ENCODE measurements around the gene PDE10A. TPM values are rescaled to one million over a fixed set of nuclear protein-coding genes. Genes with fewer than 3 reads are reported as not detected.
"Not testable (repeated sequence)": the region's sequence is repeated elsewhere in the genome, so short reads cannot be mapped to it uniquely, and the experiment has no call there.

PDE10A gene
- total RNA-seq, 1 experiment from 2014 or later = 6.7 TPM

- no peak for DNase-seq (ENCODE audit: low read depth)
Observed at GRCh38 chr6:165469483-165469882, 193.6 kb downstream of the PDE10A start.

DNA sequence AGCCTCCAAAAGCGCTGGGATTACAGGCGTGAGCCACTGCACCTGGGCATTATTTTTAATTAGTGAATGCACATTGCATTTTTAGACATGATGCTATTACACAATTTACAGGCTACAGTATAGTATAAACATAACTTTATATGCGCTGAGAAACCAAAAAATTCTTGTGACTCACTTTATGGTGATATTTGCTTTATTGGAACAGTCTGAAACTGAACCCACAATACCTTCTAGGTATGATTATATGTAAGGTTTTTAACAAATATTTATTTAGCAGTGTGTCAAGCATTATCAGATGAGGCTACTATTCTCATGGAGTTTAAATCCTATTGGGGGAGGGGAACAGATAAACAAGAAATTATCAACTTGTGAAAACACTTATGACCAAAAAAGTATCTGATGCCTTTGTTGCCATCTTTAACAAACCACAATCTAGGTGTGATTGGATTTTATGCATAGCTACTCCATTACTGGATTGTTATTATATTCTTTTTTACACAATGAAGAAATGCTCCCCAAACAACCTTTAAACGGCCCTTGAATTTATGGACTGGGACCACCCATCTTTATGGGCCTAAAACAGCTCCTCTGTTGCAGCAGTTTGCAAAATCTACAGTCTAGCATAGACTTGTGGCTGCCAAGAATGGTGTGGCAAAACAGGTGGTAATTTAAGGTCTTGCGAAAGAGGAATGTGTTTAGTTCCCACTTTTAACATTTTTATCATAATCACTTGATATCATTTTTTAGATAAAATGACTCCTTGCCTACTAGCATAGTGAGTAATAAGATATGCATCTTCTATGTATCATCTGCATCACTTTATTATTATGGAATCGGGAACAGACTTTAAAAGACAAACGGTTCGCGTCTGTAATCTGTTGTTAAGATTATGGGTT lies 194.5 kb downstream of the PDE10A start:
- no peak for DNase-seq (ENCODE audit: low read depth)

DNA sequence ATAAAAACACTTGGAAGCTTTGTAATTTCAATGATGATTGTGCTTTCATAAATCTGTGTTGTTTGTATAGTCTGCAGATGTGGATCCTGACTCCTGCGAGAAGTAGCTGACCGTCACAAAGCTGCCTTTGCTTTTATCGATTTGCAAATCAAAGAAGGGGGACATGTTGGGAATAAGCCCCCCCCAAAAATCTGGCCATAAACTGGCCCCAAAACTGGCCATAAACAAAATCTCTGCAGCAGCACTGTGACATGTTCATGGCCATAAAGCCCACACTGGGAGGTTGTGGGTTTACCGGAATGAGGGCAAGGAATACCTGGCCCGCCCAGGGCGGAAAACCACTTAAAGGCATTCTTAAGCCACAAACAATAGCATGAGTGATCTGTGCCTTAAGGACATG lies 199.5 kb downstream of the PDE10A start:
- not testable (repeated sequence) for DNase-seq (ENCODE audit: low read depth)

- DNase-seq (ENCODE audit: low read depth) = not testable (repeated sequence)
Observed at GRCh38 chr6:165459605-165460301, 203.3 kb downstream of the PDE10A start.

GRCh38 chr6:165458134-165458533 lies 204.9 kb downstream of the PDE10A start:
- DNase-seq (ENCODE audit: low read depth) = no peak

GRCh38 chr6:165456286-165456685 lies 206.8 kb downstream of the PDE10A start:
- no peak for DNase-seq (ENCODE audit: low read depth)

DNA sequence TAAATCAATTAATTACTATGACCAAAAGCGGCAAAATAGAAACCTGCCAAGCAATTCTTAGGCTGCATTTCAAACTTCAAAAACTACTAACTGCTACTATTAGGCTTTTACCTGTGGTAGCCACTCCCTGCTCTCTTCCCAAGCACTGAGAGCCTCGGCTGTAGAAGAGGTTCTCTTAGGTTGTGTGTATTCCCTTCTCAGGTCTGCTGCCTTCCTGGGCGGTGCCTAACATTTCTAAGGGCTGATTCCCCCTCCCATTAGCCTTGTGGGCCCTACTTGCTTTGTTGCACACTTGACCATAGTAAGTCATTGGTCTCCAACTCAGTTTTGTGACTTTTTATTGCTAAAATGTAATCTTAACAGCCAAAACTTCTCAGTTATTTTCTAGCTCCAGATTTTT lies 207.6 kb downstream of the PDE10A start:
- DNase-seq (ENCODE audit: low read depth) = no peak

GRCh38 chr6:165453395-165453794 lies 209.6 kb downstream of the PDE10A start:
- DNase-seq (ENCODE audit: low read depth) = no peak

GRCh38 chr6:165451838-165452237 lies 211.2 kb downstream of the PDE10A start:
- no peak for DNase-seq (ENCODE audit: low read depth)

DNA sequence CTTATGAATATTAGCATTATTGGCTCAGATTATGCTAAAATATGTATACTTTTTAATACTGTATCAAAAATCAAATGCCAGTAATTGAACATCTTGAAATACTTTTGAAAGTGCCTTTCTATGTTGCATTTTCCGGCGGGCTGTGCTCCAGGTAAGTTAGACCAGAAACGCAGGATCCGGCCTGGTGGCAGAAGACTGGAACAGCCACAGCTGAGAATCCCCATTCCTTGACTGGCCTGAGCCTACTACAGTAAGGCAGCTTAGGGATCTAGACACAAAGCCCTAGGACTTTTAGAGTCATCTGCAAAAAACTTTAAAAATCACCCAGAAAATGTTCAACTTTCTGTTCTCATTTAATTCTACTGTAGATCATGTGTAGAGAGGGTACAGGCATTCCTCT lies 214.8 kb downstream of the PDE10A start:
- DNase-seq (ENCODE audit: low read depth) = no peak

GRCh38 chr6:165447141-165447540 lies 215.9 kb downstream of the PDE10A start:
- no peak for DNase-seq (ENCODE audit: low read depth)

GRCh38 chr6:165446331-165446730 lies 216.7 kb downstream of the PDE10A start:
- no peak for DNase-seq (ENCODE audit: low read depth)

GRCh38 chr6:165443462-165443861 lies 219.6 kb downstream of the PDE10A start:
- DNase-seq (ENCODE audit: low read depth) = no peak

- no peak for DNase-seq (ENCODE audit: low read depth)
Observed at GRCh38 chr6:165441181-165441580, 221.9 kb downstream of the PDE10A start.

GRCh38 chr6:165439928-165440554 lies 223.0 kb downstream of the PDE10A start:
- DNase-seq (ENCODE audit: low read depth) = no peak

- no peak for DNase-seq (ENCODE audit: low read depth)
Observed at GRCh38 chr6:165426892-165427291, 236.1 kb downstream of the PDE10A start.

DNA sequence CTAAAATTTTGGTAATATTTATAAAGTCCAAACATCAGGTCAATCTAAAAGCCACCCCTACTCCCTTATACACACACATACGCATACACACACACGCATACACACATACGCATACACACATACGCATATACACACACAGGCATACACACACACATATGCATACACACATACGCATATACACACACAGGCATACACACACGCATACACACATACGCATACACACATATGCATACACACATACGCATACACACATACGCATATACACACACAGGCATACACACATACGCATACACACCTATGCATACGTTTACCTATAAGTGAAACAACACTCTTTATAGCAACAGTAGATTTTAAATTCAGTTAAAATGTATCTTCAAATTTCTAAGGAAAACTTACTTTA lies 240.8 kb downstream of the PDE10A start:
- no peak for DNase-seq (ENCODE audit: low read depth)

GRCh38 chr6:165417278-165417865 lies 245.7 kb downstream of the PDE10A start:
- DNase-seq (ENCODE audit: low read depth) = no peak

DNA sequence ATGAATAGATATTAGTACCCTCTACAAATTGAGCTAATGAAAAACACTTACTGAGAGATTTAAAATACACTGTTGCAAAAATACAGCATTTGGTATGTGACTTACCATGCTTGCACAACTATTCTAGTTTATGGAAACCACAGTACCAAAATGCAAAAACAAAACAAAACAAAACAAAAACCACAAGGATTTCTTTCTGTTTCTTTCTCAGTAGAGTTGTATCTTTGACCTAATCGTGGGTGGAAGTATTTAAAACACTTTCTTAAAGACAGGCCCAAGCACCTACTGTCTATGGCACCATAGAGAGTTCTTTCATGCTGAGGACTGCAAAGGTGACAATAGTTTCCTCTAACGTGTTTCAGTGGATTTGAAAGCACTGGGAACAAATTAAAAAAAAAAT lies 258.3 kb downstream of the PDE10A start:
- no peak for DNase-seq (ENCODE audit: low read depth)

GRCh38 chr6:165404296-165404695 lies 258.7 kb downstream of the PDE10A start:
- no peak for DNase-seq (ENCODE audit: low read depth)

DNA sequence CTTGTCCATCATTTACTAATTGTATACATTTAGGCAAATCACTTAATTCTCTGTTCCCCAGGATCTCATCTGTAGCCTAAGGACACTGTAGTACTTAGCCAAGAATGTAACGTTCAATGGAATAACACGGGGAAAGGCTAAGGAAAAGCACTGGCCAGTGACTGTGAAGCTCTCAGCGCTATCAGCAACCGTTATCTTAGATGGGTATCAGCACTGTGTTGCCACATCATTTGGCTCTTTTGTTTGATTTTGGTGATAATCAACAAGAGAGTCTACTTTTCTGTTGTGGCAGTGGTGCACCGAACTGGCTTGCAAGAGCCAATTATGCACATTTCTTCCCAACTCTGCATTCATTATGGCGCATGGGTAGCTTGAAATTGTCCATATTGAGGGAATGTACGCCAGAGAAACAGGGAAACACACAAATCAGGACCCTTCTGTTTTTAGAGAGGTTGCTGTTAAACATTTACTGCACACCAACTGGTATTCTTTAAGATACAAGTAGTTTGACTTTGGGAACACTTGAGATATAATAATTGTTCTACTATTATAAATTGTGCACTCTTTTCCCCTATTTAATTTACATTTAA lies 259.9 kb downstream of the PDE10A start:
- DNase-seq (ENCODE audit: low read depth) = no peak

GRCh38 chr6:165401092-165401491 lies 261.9 kb downstream of the PDE10A start:
- no peak for DNase-seq (ENCODE audit: low read depth)
